Left lobe of liver (tissue), 2 donors: ENCODE results near the gene POU6F2. TPM values are rescaled to one million over a fixed set of nuclear protein-coding genes. Genes with fewer than 3 reads are reported as not detected.
"Not testable (repeated sequence)": the region's sequence is repeated elsewhere in the genome, so short reads cannot be mapped to it uniquely, and the experiment has no call there.

Experiments used
- ATAC-seq: fragments of 200-7000 bp; cut with Tn5 transposase; one replicate; pipeline ENCODE4 v1.9.1; 2020; ENCODE audit warnings: mild to moderate bottlenecking, moderate library complexity
- DNase-seq: peaks from one replicate; pipeline ENCODE4 v3.0.0-alpha.2; 2020; ENCODE audit warnings: low spot score
- total RNA-seq: library from RNA; stranded (reverse); gene quantifications from one replicate; pipeline ENCODE4 v1.2.1, GENCODE V29; 2021
- donor health status: DM: no; HTN: no; CAD: no; lungs with moderate emphysema.
- donor health status: DM: no; HTN: yes; CAD: no.

POU6F2 gene
- total RNA-seq, 1 donor from 2014 or later = 0.81 TPM

DNA sequence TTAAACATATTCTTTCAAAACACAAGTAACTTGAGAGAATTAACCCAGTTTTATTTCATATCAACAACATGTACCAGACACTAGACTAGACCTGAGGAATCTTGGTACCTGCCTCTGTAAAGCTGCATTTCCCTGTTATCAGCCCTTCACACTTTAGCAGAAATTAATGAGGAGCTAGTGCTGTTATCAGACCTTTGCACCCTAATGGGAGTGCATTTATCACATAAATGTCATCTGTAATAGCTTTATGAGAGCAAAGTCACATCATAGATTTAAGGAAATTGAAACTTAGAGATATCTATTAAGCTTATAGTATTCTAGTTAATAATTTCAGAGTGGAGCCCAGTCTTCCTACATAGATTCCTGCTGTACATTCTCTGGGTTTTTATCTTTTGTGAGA is 318.1 kb downstream of the POU6F2 start:
- no peak for ATAC-seq
- no peak for DNase-seq

DNA sequence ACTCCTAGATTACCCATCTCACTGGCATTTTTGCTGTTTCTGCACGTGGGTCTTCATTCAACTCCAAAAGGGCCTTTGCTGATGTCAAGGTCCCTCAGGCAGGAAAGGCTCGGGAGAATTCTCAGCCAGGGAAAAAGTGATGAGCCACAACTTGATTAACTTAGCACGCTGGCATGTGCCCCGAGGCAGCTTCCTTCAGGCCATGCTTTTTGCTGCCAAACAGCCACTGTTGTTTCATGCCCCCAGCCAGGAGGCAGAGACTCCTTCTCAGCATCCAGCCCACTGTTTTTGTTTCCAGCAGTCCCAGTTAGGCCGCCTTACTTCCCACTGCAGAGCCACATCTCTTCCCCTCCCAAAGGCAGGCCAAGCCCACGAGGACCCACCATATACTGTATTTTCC is 322.0 kb downstream of the POU6F2 start:
- ATAC-seq = no peak

DNA sequence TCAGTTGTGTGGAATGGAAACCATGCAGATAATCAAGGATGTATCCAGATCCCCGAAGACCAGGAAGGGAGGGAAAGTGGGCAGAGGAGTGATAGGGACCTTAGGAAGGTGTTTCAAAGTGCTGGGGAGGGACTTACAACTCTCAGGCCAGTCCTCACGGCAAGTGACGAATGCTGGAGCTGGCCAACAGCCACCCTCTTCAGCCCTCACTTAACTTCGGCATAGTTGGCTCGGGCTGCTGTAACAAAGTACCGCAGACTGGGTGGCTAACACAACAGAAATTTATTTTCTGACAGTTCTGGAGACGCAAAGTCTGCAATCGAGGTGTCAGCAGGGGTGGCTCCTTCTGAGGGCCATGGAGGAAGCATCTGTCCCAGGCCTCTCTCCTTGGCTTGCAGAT is 322.6 kb downstream of the POU6F2 start:
- no peak for ATAC-seq

More for the DNA sequence above, 322.0 kb downstream of the POU6F2 start:
- no peak for DNase-seq

DNA sequence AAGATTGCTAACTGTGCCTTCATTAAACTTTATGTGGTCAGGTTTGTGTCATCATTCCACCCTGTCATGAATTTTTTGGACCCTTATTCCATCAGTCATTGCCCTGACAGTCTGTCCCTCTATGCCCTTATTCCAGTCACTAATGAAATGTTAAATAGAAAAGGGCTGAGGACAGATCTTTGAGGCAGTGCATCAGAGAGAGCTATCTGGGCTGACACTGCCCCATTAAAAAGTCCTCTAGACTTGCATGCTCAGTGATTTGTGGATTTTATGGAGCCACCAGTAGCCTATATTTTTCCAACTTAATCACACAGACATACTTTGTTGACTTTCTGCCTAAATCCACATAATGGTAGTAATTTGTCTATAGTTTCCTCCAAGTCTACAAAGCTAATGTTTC is 323.8 kb downstream of the POU6F2 start:
- no peak for ATAC-seq
- DNase-seq = no peak

More for the DNA sequence above, 322.6 kb downstream of the POU6F2 start:
- no peak for DNase-seq

DNA sequence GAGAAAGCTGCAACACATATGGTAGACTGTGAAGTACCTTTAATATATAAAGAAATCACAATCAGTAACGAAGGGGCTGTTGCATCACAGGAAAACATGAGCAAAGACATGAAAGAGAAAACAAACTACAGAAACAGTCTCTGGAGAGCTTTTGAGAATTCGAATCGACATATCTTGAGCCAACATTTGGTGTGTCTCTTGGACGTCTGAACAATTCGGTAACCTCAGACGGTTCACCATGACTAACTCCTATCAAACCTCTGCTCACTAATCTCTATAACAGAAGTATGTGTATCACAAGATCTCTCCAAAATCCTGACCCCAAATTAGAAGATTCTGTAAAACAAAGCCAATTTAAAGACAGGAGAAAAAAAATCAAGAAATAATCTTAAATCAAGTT is 326.5 kb downstream of the POU6F2 start:
- ATAC-seq (no peak), DNase-seq (no peak)

DNA sequence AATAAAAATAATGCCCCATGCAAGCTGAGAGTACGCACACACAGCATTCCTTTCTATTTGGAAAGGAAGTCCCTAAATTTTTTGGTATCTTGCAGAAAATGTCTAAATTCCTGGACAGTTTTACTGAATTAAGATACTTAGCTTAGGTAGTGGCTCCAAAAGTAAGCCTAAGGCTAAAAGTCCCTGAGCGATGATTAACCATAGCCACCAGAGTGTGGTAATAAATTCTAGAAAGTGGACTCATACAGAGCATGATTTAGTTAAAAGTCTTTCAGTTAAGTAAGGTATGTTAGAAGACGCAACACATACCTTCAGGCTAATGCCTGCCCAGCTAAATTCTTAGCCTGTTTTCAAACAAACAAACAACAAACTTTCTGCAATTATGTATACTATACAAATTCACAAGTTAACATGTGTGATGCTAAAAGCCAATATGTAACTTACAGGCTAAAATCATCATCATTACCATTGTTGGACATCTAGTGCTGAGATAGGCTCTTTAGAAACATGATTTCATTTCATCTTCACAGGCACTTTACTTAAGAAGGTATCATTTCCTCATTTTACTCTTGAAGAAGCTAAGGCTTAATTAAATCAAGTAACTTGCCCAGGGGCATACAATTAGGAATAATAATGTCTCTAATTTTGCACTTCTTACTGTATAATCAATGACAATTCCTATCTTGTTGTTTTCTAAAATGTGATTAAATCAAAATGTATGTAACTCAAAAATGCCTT is 327.1 kb downstream of the POU6F2 start:
- ATAC-seq (no peak), DNase-seq (no peak)

DNA sequence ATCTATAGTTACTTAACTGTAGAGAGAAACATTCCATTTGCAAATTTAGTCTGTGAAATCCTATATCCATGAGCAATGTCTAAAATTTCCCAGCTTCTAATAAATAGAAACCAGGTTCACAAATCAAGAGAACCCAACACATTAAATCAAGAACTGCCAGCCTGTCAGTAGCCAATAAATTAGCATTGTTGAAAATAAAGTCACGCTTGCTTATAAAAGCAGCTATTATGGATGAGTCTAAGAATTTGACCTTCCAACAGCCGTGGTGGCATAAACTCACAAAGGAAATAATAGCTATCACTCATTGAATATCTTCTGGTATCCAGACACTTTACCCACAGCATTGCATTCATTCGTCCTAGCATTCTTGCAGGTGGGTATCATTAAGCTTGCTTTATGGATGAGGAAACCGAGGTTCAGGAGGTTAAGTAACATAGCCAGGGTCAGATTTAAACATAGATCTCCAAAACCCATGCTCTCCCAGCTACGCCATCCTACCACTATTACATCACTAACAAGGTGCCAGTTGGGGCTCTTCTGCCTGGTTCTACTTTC is 328.4 kb downstream of the POU6F2 start:
- ATAC-seq (no peak), DNase-seq (no peak)

DNA sequence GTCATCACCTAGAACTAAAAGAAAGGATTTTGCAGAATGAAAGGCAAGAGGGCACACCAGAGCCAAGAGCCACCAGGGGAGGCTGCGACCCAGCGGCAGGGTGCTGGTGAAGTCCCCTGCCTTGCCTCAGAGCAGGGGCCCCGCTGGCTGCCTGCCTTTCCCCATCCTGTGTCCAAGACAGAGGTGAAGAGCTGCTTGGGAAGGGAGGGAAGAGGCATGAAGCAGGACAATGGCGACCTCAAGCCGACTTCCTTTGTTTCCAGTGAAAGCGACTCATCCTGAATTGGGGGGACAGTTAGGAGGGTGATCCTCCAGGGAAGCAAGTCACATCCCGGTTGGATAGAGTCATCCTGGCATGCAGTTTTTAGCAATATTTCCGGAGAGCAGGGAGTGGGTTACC is 333.0 kb downstream of the POU6F2 start:
- no peak for DNase-seq
- no peak for ATAC-seq

DNA sequence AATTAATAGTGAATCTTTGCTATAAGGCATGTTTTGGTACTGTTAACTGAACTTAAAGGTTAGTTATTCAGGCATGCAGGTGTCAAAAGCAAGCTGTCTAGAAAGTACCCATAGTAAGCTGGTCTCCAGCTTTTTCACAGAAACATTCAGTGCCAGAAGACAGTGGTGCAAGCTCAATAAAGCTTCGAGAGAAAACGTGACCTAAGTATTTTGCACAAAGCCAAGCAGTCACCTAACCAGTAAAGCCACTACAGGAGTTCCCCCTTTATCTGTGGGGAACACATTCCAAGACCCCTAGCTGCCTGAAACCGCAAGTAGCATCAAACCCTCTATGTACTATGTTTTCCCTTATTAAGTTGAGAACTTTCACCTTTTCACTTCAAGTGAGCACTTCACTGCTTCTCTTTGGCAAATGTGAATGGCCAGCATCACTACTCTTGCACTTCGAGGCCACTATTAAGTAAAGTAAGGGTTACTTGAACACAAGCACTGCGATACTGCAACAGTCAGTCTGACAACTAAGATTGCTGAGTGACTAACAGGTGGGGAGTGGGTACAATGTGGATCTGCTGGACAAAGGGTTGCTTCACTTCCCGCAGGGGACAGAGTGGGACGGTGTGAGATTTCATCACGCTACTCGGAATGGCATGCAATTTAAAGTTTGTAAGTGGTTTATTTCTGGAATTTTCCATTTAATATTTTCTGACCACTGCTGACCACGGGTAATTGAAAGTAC is 334.7 kb downstream of the POU6F2 start:
- ATAC-seq (no peak), DNase-seq (no peak)

DNA sequence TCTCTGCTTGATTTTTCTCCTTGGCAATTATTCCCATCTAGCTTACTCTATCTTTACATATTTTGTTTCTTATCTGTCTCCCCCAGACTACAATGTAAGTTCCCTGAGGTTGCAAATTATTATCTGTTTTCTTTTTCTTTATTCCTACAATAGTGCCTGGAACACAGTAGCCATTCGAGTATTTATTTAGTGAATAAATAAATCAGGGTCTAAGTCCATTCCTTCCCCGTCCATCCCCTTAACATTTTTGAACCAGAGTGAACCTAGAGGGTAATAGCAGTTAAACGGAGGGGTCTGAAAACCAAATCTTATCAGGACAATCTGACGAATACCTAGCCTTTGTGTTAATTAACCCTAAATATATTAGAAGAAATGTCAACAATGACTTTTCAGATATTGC is 335.7 kb downstream of the POU6F2 start:
- ATAC-seq (peak; percentile 82), DNase-seq (no peak)

DNA sequence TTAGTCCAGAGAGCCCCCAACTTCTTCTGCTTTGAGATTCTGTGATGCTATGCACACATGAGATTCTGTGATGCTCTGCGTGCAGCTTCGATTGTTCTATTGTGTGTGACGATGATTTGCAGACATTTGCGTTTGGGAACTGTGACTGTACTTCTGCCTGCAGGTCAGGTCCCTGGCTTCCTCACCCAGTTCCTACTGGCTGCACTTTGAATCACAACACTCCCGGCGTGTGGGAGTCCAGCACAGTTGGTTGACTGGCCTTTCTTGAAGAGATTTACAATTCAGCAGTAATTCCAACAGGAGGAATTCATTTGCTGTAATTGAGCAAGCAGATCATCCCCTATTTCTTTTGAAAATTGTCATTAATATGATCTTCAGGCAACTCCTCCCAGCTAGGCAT is 336.3 kb downstream of the POU6F2 start:
- no peak for DNase-seq
- ATAC-seq = peak; percentile 90

DNA sequence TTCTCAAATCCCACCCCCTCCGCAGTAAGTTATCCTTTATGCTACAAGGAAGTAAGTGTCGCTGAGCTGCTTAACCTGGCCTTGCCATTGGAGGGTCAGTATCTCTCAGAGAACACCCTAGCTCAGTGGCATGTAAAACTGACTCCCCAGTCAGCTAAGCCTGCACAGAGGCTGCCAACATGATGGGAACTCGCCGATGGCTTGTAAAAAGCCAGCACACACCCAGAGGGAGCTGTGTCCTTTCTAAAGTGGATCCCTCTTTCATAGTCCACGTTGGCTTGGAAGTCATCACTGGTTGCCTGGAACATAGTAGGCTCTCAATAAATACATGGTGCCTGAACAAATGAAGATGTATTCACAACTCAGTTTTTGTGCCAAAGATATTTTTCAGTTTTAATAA is 339.4 kb downstream of the POU6F2 start:
- no peak for DNase-seq
- ATAC-seq = no peak

DNA sequence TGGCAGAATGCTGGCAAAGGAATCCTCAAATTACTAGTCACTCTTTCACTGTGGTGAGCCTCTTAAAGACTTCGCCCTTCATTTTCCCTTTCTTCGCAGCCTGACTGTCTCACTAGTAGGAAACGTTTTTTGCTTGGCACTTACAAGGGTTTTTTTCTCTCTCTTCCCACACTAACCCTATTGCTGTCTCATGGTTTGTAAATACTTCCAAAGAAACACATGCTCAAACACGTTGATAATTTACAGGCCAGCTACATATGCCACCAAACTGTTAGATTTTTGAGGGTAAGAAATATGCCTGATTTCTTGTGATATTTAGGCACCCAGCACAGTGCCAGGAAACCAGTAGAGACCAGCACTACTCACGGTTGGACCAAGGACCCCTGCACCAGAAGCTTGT is 340.2 kb downstream of the POU6F2 start:
- no peak for ATAC-seq
- no peak for DNase-seq

DNA sequence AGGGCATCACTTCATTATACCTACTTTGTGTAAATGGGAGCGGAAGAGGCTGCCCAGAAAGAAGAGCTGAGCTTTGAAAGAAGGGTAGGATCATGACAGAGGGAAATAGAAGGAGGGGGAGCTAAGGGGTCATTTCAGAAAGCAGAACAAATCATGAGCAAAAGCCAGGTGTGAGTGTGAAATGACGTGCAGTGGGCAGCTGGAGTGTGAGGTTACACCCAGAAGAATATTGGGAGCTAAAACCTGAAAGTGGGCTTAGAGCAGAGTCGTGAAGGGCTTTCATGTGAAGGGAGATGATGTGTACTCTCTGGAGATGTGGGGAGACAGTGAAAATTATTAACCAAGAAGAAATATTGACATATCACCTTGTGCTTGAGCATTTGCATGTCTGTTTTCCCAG is 343.5 kb downstream of the POU6F2 start:
- no peak for DNase-seq

DNA sequence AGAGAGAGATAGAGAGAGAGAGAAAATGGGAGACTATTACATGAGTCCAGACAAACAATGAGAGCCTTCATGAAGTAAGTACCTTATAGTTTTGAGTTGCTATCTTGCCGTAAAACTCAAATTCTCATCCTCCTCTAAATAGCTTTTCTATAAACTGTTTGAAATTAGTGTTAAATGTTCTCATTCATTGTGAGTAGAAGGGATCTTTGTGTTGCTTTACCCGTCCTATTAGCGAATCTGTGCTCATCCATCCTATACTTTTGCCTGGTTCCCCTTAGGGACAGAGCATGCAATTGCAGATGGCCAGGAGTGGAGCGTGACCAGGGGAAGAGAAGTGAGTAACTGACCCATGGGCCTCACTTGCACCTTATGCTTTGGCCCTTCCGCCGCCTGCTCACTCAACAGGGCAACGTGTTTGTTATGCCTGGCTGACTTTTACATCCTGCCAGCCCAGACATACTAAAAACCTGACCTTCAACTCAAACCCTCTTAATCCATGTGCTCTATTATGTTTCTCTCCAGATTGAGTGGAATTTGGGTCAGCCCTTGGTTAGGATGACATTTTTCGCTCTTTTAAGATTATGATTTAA is 344.3 kb downstream of the POU6F2 start:
- ATAC-seq (no peak), DNase-seq (no peak)

More for the DNA sequence above, 343.5 kb downstream of the POU6F2 start:
- no peak for ATAC-seq

DNA sequence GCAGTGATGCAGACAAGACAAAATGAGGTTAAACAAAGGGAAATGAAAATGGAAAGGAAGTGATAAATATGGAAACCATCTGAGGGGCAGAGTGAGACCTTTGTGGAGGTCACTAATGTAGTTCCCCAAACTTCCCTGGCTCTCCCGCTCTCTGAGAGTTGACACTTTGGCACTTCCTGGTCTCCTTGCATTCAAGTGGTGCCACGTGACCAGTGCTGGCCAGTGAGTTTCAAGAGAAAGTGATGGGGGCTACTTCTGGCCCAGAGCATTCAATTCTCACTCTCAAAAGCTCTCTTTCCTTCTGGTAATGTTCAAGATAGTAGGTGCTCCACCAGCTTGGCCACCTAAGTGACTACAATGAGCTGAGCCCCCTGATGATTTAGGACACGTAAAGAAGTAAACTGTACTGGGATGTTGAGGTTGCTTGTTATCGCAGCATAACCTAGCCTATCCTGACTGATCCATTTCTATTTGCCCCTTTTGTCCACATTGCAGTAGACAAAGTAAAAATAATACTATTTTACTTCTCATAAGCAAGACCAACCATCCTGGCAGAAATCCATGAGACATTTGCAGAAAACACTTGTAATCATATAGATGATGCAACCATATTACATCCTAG is 346.5 kb downstream of the POU6F2 start:
- ATAC-seq (no peak), DNase-seq (no peak)

DNA sequence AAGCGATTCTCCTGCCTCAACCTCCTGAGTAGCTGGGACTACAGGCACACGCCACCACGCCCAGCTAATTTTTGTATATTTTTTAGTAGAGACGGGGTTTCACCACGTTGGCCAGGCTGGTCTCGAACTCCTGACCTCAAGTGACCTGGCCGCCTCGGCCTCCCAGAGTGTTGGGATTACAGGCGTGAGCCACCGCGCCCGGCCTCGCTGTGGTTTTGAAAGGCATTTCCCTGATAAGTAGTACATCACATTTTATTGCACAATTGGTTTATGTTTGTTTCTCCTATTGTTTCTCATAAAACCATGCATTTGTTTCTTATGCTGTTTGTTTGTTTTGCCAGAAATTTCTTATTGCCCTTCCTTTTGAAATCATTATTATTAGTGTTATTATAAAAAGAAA is 353.9 kb downstream of the POU6F2 start:
- ATAC-seq, DNase-seq: not testable (repeated sequence)

DNA sequence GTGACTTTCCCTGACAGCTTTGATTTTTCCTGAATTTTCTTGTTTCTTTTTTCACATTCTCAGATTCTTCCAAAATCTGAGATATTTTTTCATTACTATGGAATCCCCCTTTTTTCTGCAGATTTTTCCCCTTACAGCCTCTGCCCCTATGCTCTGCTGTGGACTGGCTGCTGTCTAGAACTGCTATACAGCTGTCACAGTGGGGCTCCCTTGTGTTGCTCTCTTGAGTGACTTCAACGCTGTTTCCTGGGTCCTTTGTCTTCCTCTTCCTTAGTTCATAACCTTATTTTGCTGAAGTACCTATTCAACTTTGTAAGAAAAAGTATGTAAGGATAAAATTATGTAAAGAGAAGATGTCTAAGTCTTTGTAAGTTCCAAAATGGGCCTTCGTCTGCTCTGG is 354.4 kb downstream of the POU6F2 start:
- ATAC-seq (no peak), DNase-seq (no peak)

DNA sequence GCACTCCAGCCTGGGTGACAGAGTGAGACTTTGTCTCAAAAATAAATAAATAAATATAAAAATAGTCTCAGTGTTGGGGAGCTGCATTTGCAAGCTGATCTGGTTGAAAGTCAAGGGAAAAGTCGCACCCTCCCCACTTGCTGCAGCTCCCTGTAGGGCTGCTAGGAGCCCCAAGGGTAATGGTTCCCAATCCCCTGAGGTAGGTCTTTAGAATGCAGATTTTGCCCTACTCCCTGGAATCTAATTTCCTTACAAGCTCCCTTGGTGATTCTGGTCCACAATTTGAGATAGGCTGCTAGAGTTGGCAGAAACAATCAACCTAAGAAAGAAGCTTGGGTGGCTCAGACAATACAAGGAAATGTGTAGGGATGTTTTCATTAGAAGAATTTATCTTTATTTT is 356.0 kb downstream of the POU6F2 start:
- no peak for DNase-seq
- no peak for ATAC-seq

DNA sequence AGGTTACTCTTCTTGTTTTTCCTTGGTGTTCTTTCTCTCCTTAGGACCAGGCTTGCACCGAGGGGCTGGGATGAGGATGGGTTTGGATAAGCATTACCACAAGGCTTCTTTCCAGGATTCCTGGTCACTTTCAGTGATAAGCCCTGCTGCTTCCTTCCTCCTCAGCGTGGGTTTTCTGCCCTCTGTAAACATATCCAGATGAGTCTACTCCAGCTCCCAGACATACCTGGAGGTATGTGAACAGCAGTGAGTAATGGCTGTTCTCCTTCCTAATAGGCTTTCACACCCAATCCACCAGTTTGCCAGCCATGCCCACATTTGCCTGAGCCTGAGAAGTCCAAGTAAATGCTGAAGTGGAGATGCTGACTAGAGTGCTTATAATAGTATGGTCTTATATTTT is 358.7 kb downstream of the POU6F2 start:
- DNase-seq = no peak
- no peak for ATAC-seq

DNA sequence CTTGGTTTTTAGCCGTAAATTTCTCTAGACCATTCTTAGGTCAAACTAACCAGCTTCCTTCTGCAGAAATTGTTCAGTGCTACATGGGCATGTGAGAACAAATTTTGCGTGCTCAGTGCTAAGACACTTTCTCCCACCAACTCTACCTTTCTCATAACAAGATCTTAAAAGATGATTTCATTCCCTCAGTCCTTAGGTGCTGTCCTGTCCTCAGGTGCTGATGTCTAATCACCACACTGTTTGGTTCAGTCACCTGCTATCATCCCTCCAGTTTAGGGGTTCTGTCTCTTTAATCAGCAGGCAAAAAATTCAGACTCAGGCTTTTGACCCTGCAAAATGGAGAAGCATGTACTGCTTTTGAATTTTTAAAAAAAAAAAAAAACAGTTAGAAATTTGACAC is 361.0 kb downstream of the POU6F2 start:
- DNase-seq (no peak), ATAC-seq (no peak)
